Activated CD4-positive, alpha-beta memory T cell treated with anti-CD3 and anti-CD28 coated beads, Interleukin-2, amount 10 ng/mL, durations not matched to agents 7 days and 5 days (primary cell): Measurements from ENCODE around the gene SRL. TPM values are rescaled to one million over a fixed set of nuclear protein-coding genes. Genes with fewer than 3 reads are reported as not detected.
"Not testable (repeated sequence)": the region's sequence is repeated elsewhere in the genome, so short reads cannot be mapped to it uniquely, and the experiment has no call there.

Experiments used
- CTCF ChIA-PET: fragments of 350-600 bp; sonication (Branson Sonifier 250); formaldehyde crosslinking; loops from one replicate; lab custom pipeline; 2021; ENCODE audit warnings: antibody characterized with exemption, inconsistent platforms; lab: Charles Lee
- POLR2A ChIA-PET: fragments of 350-600 bp; sonication (Branson Sonifier 250); formaldehyde crosslinking; loops from one replicate; lab custom pipeline; 2021; ENCODE audit warnings: antibody characterized with exemption; lab: Charles Lee
- DNase-seq: peaks from one replicate; pipeline ENCODE4 v3.0.0-alpha.2; 2020
- H3K27ac Mint-ChIP-seq: one replicate; pipeline ENCODE4 v1.8.0; 2021; ENCODE audit warnings: mild to moderate bottlenecking, mixed read lengths
- H3K27me3 Mint-ChIP-seq: one replicate; pipeline ENCODE4 v1.8.0; 2021; ENCODE audit warnings: mixed read lengths
- H3K36me3 Mint-ChIP-seq: one replicate; pipeline ENCODE4 v1.8.0; 2021; ENCODE audit warnings: low read depth, mixed read lengths
- H3K4me1 Mint-ChIP-seq: one replicate; pipeline ENCODE4 v1.8.0; 2021; ENCODE audit warnings: mixed read lengths
- H3K4me3 Mint-ChIP-seq: one replicate; pipeline ENCODE4 v1.8.0; 2021; ENCODE audit warnings: mild to moderate bottlenecking, mixed read lengths
- H3K9me3 Mint-ChIP-seq: one replicate; pipeline ENCODE4 v1.8.0; 2021; ENCODE audit warnings: mixed read lengths
- total RNA-seq, 2 experiments: library from RNA; stranded (reverse); gene quantifications; one replicate each; pipeline ENCODE4 v1.2.3, GENCODE V29; 2021

The SRL gene
- total RNA-seq, 2 experiments from 2014 or later, result not detected

DNA sequence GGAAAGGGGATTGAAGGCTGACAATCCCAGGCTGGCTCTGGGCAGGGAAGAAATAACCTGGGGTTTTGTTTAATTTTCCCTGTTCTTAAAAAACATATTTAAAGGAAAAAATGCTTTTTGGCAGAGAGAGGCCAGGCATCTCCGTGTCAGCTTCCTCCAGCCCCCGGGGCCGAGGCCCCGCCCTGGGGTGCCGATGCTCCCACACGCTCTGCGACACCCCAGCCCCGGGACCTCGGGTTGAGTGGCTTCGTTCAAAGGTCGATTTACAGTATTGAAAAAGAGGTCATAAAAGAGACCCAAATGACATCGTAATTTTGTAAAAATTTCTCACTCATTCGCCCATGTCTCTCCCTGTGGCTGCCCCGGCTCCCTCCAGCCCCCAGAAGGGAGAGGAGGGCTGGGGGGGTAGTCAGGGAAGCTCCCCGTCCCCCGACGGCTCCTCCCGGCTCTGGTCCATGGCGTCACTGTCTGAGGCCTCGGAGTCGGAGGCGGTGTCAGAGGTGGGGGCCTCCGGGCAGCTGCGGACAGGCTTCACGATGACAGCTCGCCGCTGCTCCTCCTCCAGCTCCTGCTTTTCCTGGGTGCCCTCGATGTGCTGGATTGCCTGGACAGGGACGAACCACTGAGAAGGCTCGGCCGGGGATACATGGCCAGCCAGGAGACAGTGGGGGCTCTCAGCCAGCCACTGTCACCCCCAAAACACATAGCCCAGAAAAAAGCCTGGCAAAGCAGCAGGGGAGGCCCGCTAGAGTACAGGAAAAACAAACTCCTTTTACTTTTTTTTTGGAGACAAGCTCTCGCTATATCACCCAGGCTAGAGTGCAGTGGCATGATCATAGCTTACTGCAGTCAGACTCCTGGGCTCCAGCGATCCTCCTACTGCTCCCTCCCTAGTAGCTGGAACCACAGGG lies 16.0 kb upstream of the SRL start:
- Mint-ChIP-seq H3K4me3 (no peak overlapping the region), H3K9me3 (no peaks in the 10 kb centered on the region), H3K27me3 (no peaks in the 10 kb centered on the region), H3K36me3 (peaks cover 12% of the 10 kb centered on the region), H3K27ac (no peak overlapping the region), H3K4me1 (peaks cover 8% of the 10 kb centered on the region)
- DNase-seq, result no peak
- ChIA-PET CTCF (interaction anchor here (1.0 to 1.1 kb wide), 4 partner anchors 14 to 275 kb away, joined by 3 to 5 read pairs (median 3); partner anchors contain the start of gene TFAP4), POLR2A (interaction anchor here (0.6 kb wide), 1 partner anchor 137 kb away, joined by 4 read pairs; no protein-coding TSS in a partner anchor)

- DNase-seq, result peak; percentile 100
- Mint-ChIP-seq H3K27me3 (no peaks in the 10 kb centered on the region), H3K36me3 (no peaks in the 10 kb centered on the region), H3K27ac (peak overlapping the region; percentile 97), H3K4me3 (peak overlapping the region; percentile 96), H3K9me3 (no peaks in the 10 kb centered on the region), H3K4me1 (peaks cover 11% of the 10 kb centered on the region)
- CTCF ChIA-PET, result interaction anchor here (0.6 to 2.9 kb wide), 73 partner anchors 9 to 642 kb away, joined by 3 to 71 read pairs (median 5); partner anchors contain the start of genes ADCY9, ANKS3, CORO7 and DNAAF8
- POLR2A ChIA-PET, result interaction anchor here (0.6 to 4.9 kb wide), 21 partner anchors 9 to 536 kb away, joined by 3 to 55 read pairs (median 4); partner anchors contain the start of genes ADCY9, DNAAF8, SRL and TFAP4
Measured at GRCh38 chr16:4253394-4254150, 11.7 kb upstream of the SRL start.

- DNase-seq, H3K36me3 Mint-ChIP-seq, H3K27me3 Mint-ChIP-seq, H3K9me3 Mint-ChIP-seq: not testable (repeated sequence)
- Mint-ChIP-seq H3K4me1 (peaks cover 11% of the 10 kb centered on the region), H3K4me3 (peak overlapping the region; percentile 96), H3K27ac (peak overlapping the region; percentile 97)
- ChIA-PET POLR2A (interaction anchor here (0.7 to 4.9 kb wide), 14 partner anchors 8 to 536 kb away, joined by 3 to 55 read pairs (median 4); partner anchors contain the start of genes ADCY9, DNAAF8, SRL and TFAP4), CTCF (interaction anchor here (0.8 to 2.9 kb wide), 25 partner anchors 8 to 599 kb away, joined by 3 to 71 read pairs (median 11); partner anchors contain the start of genes ADCY9, PAM16 and TFAP4)
Measured at GRCh38 chr16:4253012-4253393, 11.1 kb upstream of the SRL start.

GRCh38 chr16:4249530-4250308 lies 7.8 kb upstream of the SRL start:
- CTCF ChIA-PET, result no interaction called here
- Mint-ChIP-seq H3K36me3 (no peaks in the 10 kb centered on the region), H3K27me3 (no peaks in the 10 kb centered on the region), H3K9me3 (no peaks in the 10 kb centered on the region), H3K4me1 (peaks cover 10% of the 10 kb centered on the region), H3K27ac (no peak overlapping the region), H3K4me3 (no peak overlapping the region)
- no peak for DNase-seq
- POLR2A ChIA-PET, result no interaction called here

- no peak for DNase-seq
- Mint-ChIP-seq H3K27me3 (peaks cover 3% of the 10 kb centered on the region), H3K27ac (no peak overlapping the region), H3K4me3 (no peak overlapping the region), H3K9me3 (no peaks in the 10 kb centered on the region), H3K4me1 (peaks cover 2% of the 10 kb centered on the region), H3K36me3 (no peaks in the 10 kb centered on the region)
- ChIA-PET CTCF (interaction anchor here (1.9 kb wide), 1 partner anchor 264 kb away, joined by 5 read pairs; no protein-coding TSS in a partner anchor), POLR2A (no interaction called here)
Measured at GRCh38 chr16:4247460-4247784, 5.5 kb upstream of the SRL start.

DNA sequence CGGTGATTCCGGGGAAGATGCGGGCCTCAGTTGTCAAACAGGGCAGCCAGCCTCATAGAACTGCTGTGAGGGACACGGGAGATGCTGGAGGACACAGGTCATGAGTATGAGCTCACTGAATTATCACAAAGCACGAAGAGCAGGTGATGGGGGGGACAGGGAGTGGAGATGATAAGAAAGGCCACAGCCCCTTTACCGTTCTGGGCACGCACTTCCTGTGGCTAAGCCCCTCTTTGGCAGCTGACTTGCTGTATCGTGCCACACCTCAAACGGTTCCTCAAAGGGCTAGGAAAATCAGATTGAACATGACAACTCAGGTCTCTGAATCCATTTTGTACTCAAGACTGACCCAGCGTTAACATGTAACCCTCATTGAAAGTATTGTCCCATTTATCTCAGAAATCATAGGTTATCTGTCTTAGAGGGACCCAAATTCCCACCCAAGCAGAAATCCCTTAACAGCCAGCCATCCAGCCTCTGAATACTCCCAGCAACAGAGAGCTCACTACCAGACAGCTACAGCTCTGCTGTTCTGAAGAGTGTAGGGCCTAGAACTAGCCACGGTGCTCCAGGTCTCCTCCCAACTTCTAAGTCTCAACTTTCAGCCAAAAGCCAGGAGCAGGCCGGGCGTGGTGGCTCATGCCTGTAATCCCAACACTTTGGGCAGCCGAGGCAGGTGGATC lies 5.0 kb upstream of the SRL start:
- peaks cover 3% of the 10 kb centered on the region for H3K27me3 Mint-ChIP-seq
- no peak for DNase-seq
- H3K4me1 Mint-ChIP-seq, result peaks cover 2% of the 10 kb centered on the region
- no peaks in the 10 kb centered on the region for H3K9me3 Mint-ChIP-seq
- ChIA-PET CTCF (interaction anchor here (1.9 kb wide), 1 partner anchor 264 kb away, joined by 5 read pairs; no protein-coding TSS in a partner anchor), POLR2A (no interaction called here)
- no peak overlapping the region for H3K4me3 Mint-ChIP-seq
- H3K36me3 Mint-ChIP-seq, result no peaks in the 10 kb centered on the region
- H3K27ac Mint-ChIP-seq, result no peak overlapping the region

DNA sequence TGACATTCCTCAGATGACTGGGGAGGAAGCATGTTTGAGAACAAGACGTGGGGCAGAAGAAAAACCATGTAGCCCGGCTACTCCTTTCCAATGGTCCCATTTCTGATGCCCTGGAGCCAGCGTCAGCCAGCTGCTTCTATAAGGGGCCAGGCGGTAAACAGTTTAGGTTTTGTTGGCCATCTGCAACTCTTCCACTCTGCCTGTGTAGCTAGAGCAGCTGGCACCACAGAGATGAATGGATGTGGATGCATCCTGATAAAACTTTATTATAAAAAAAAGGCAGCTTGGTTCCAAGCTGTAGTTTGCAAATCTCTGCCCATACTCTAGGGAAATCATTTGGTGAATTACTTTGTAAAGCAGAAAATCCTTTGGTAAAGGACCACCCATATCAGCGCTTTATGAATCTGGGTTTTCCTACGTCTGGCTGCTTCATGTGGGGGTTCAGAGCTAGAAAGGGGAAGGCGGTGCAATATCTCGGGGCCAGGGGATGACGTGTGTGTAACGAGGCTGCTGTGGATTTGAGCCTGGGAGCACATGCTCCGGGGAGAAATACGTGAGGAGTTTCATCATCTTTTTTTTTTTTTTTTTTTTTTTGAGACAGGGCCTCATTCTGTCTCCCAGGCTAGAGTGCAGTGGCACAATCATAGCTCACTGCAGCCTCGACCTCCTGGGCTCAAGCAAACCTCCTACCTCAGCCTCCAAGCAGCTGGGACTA lies 3.4 kb upstream of the SRL start:
- Mint-ChIP-seq H3K27me3 (peaks cover 5% of the 10 kb centered on the region), H3K4me1 (peaks cover 2% of the 10 kb centered on the region), H3K9me3 (no peaks in the 10 kb centered on the region), H3K4me3 (no peak overlapping the region), H3K36me3 (no peaks in the 10 kb centered on the region), H3K27ac (no peak overlapping the region)
- ChIA-PET CTCF (interaction anchor here (0.5 to 1.7 kb wide), 4 partner anchors 9 to 950 kb away, joined by 3 to 7 read pairs (median 4); no protein-coding TSS in a partner anchor), POLR2A (interaction anchor here (2.0 kb wide), 1 partner anchor 8 kb away, joined by 4 read pairs; no protein-coding TSS in a partner anchor)
- no peak for DNase-seq

DNA sequence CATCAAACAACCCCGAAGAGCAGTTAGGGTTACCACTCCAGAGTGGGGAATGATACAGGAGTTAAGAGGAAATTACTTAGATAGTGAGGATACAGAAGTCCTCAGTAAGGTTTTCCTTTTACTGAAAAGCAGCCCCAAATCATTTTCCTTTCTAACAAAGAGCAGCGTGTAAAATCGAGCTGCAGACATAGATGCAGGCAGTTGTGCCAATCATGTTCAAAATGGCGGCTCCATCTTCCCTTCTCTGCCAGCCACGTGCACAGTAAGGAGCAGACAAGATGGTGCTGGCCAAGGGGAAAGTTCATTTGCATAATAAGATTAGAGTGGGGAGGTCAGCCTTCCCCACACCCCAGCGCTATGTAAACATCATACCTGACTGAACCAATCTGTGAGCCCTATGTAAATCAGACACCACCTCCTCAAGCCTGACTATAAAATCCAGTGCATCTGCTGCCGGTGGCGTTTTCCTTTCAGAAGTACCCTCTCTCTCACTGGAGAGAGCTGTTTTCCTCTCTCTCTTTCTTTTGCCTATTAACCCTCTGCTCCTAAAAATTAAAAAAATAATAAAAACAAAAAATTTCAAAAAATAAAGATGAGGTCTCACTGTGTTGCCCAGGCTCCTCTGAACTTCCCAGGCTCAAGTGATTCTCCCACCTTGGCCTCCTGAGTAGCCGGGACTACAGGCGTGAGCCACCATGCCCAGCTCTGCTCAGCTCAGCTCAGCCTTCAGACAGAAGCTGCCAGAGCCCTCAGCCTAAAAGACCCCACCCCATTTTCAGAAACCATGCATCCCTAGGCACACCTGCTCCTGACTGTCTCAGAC lies 2.6 kb upstream of the SRL start:
- CTCF ChIA-PET, result interaction anchor here (0.5 to 1.7 kb wide), 3 partner anchors 9 to 492 kb away, joined by 3 to 7 read pairs (median 3); no protein-coding TSS in a partner anchor

DNA sequence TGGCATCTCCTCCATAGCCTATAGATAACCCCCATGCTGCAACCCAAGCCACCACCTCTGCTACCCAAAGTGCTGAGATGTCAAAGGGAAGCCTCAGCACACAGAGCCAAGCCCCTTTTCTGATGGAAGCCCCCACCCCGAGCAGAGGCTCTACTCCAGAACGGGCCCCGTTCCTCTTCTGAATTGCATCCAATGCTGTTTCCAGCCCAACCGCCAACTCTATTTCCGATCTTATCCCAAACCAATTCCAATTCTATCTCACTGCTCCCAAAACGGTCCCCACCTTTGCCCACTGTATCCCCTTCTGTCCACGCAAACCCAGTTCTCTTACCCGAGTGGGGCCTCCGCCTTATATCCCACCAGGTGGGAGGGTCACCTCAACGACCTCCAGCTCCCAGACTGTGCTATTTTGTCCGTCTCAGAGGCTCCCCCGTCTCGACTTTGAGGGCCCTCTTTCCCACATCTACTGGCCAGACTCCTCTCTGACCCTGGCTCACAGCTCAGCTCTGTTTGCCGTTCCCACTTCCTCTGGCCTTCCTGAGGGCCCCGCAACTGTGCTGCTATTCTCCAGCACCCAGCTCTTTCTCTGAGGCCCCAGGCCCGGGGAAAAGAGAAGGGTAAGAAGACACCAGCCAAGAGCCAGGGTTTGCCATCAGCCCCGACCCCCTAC lies 487 bp downstream of the SRL start:
- POLR2A ChIA-PET, result interaction anchor here (1.6 to 1.7 kb wide), 2 partner anchors 12 to 30 kb away, joined by 3 to 6 read pairs; no protein-coding TSS in a partner anchor
- Mint-ChIP-seq H3K4me3 (no peak overlapping the region), H3K36me3 (no peaks in the 10 kb centered on the region), H3K4me1 (no peaks in the 10 kb centered on the region), H3K27ac (no peak overlapping the region), H3K27me3 (peaks cover 12% of the 10 kb centered on the region), H3K9me3 (no peaks in the 10 kb centered on the region)
- CTCF ChIA-PET, result no interaction called here
- no peak for DNase-seq

More for the DNA sequence above, 2.6 kb upstream of the SRL start:
- H3K9me3 Mint-ChIP-seq, result no peaks in the 10 kb centered on the region
- no peak overlapping the region for H3K27ac Mint-ChIP-seq
- no peaks in the 10 kb centered on the region for H3K36me3 Mint-ChIP-seq
- POLR2A ChIA-PET, result interaction anchor here (2.0 kb wide), 1 partner anchor 9 kb away, joined by 4 read pairs; no protein-coding TSS in a partner anchor
- no peak overlapping the region for H3K4me3 Mint-ChIP-seq
- H3K4me1 Mint-ChIP-seq, result no peaks in the 10 kb centered on the region
- DNase-seq, result no peak
- peaks cover 5% of the 10 kb centered on the region for H3K27me3 Mint-ChIP-seq

GRCh38 chr16:4240624-4241023 lies 1.3 kb downstream of the SRL start:
- no peak for DNase-seq
- Mint-ChIP-seq H3K9me3 (no peaks in the 10 kb centered on the region), H3K4me1 (no peaks in the 10 kb centered on the region), H3K27ac (no peak overlapping the region), H3K27me3 (peaks cover 16% of the 10 kb centered on the region), H3K4me3 (no peak overlapping the region), H3K36me3 (no peaks in the 10 kb centered on the region)
- ChIA-PET CTCF (no interaction called here), POLR2A (interaction anchor here (1.6 to 1.7 kb wide), 2 partner anchors 13 to 31 kb away, joined by 3 to 6 read pairs; no protein-coding TSS in a partner anchor)
